ENCODE measurements around the gene DCAF10. TPM values are rescaled to one million over a fixed set of nuclear protein-coding genes. Genes with fewer than 3 reads are reported as not detected.
"Not testable (repeated sequence)": the region's sequence is repeated elsewhere in the genome, so short reads cannot be mapped to it uniquely, and the experiment has no call there.

DCAF10 gene, protein sequence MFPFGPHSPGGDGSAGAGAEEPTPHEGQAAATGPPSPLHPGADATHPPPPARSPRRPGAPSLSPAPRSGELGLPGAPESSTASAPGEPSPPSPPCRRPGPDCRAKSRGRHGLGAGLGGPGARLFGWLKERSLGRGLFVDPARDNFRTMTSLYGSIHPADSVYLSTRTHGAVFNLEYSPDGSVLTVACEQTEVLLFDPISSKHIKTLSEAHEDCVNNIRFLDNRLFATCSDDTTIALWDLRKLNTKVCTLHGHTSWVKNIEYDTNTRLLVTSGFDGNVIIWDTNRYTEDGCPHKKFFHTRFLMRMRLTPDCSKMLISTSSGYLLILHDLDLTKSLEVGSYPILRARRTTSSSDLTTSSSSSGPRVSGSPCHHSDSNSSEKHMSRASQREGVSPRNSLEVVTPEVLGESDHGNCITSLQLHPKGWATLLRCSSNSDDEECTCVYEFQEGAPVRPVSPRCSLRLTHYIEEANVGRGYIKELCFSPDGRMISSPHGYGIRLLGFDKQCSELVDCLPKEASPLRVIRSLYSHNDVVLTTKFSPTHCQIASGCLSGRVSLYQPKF
- total RNA-seq (2014; rRNA removed; shearing (Covaris generic)): 5.2 and 10.8 TPM in 2 replicates
- 13.7 and 14.5 TPM in 2 replicates for polyA plus RNA-seq (2015; cell fraction: cytosol; rRNA removed)
- 12.1 and 15.9 TPM in 2 replicates for polyA plus RNA-seq (2015; cell fraction: nucleus; rRNA removed)

DNA sequence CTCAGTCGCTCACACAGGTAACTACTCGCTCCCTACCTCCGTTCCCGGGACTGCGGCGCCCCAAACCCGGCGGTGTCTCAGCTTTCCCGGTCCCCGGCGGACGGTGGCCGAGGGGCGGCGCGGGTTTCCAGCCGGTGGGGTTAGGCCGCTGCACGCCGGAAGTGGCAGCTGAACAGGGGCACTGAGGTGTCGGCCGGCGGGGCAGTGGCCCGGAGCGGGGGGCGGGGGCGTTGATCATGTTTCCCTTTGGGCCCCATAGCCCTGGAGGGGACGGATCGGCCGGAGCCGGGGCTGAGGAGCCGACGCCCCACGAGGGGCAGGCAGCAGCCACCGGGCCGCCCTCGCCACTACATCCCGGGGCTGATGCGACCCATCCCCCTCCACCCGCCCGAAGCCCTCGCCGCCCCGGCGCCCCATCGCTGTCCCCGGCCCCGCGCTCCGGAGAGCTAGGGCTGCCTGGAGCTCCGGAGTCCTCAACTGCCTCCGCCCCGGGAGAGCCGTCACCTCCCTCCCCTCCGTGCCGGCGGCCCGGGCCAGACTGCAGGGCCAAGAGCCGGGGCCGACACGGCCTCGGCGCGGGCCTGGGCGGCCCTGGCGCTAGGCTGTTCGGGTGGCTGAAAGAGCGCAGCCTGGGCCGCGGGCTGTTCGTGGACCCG lies at the start of gene DCAF10:
Gene DCAF10, plus strand, starts transcription at position 167 of the 656 bp plus-strand sequence. Its CDS starts 70 bp downstream, at position 237.
- DNase-seq (ENCODE audit: low read depth): peak; percentile 79

DNA sequence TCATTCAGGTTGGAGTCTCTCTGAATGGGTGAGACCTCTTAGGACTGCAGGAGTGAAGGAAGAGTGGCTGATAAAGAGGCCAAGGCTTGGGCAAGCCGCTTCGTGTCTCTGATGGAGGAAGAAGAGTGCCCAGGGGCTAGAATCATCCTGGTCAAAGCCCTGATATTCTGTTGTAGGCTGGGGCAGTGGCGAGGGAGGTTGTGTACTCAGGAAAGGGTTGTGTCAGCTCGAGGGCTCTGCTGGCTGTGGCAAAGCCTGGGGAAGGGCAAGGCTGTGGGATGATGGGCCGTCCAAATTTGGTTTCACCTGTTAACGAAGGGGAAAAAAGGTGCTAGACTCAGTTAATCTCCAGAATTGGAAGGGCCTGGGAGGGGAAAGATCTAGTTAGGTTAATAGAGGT lies 49.4 kb upstream of the DCAF10 start:
- no peak for DNase-seq (ENCODE audit: low read depth)

DNA sequence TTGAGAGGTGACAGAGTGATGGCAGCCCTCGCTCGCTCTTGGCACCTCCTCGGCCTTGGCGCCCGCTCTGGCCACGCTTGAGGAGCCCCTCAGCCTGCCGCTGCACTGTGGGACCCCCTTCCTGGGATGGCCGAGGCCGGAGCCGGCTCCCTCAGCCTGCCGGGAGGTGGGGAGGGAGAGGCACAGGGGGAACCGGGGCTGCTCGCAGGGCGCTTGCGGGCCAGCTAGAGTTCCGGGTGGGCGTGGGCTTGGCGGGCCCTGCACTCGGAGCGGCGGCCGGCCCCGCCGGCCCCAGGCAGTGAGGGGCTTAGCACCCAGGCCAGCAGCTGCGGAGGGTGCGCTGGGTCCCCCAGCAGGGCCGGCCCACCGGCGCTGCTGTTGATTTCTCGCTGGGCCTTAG lies 48.9 kb upstream of the DCAF10 start:
- not testable (repeated sequence) for DNase-seq (ENCODE audit: low read depth)

DNA sequence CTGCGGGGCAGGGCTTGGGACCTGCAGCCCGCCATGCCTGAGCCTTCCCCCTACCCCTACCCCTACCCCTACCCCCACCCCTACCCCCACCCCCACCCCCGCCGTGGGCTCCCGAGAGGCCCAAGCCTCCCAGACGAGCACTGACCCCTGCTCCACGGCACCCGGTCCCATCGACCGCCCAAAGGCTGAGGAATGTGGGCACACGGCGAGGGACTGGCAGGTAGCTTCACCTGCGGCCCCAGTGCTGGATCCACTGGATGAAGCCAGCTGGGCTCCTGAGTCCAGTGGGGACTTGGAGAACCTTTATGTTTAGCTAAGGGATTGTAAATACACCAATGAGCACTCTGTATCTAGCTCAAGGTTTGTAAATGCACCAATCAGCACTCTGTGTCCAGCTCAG lies 48.5 kb upstream of the DCAF10 start:
- DNase-seq (ENCODE audit: low read depth): not testable (repeated sequence)

DNA sequence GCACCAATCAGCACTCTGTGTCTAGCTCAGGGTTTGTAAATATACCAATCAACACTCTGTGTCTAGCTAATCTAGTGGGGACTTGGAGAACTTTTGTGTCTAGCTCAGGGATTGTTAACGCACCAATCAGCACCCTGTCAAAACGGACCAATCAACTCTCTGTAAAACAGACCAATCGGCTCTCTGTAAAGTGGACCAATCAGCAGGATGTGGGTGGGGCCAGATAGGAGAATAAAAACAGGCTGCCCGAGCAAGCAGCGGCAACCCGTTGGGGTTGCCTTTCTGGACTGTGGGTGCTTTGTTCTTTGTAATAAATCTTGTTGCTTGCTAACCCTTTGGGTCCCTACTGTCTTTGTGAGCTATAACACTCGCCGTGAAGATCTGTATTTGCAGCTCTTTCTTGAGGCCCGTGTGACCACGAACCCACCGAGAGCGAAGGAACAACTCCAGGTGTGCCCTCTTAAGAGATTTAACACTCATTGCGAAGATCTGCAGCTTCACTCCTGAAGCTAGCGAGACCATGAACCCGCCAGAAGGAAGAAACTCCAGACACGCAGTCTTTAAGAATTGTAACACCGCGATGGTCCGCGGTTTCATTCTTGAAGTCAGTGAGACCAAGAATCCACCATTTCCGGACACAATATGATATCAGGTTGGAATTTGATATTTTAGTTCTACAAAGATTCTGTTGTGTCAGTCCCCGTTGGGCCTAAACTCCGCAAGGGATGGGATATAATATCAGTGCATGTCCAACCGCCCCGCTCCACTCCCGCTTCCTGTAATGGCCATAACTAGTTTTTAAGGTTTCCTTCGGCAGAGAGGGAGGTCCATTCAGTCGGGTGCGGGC lies 47.7 kb upstream of the DCAF10 start:
- no peak for DNase-seq (ENCODE audit: low read depth)

DNA sequence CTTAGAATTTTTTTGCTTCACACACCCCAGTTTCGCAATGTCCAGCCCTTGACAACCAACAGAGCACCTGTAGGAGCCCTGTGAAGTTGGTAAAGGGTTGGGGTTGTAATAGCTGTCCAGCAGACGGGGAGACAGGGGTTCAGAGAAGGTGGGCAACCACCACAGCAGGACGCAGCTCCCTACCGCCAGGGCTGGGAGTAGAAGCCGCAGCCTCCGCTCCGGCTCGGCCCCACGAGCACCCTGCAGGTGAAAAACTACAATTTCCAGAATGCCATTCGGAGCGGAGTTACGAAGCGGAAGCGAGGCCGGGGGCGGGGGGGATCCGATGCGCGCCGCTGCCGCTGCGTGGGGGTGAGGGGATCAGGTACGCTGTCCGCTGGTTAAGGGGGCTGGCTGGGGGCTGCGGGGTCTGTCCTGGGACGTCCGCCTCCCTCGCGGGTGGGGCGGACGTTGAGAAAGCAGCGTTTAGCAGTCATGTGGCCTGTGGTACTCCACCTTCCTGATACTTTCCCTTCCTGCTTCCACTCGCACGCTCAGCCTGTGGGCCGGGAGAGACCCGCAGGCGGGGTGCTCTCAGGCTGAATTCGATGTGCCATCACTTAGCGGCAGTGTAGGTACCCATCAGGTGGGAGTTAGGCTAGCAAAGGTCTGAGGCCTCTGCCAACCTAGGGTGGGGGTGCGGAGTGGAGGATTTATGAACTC lies 47.0 kb upstream of the DCAF10 start, which contains the start of gene TRMT10B:
Gene TRMT10B, plus strand, starts transcription at position 317 of the 702 bp plus-strand sequence. CDS start 8,127 bp downstream, outside the sequence.
- peak; percentile 74 for DNase-seq (ENCODE audit: low read depth)

DNA sequence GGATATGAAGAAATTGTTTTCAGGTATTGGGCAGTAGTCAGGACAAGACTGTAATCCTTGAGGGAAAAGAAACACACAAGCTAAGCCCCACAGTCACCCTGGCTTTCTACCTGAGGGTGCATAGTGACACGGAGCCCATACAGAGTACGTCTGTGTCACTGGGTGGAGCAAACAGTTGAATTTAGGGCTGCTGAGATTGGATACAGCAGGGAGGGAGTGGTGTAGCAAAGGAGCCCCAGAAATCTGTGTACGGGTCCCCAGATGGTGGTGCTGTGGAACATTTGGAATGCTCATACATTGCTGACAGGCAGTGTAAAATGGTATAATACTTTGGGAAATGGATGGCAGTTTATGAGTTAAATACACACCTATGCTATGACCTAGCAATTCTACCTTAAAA lies 41.9 kb upstream of the DCAF10 start:
- DNase-seq (ENCODE audit: low read depth): no peak

DNA sequence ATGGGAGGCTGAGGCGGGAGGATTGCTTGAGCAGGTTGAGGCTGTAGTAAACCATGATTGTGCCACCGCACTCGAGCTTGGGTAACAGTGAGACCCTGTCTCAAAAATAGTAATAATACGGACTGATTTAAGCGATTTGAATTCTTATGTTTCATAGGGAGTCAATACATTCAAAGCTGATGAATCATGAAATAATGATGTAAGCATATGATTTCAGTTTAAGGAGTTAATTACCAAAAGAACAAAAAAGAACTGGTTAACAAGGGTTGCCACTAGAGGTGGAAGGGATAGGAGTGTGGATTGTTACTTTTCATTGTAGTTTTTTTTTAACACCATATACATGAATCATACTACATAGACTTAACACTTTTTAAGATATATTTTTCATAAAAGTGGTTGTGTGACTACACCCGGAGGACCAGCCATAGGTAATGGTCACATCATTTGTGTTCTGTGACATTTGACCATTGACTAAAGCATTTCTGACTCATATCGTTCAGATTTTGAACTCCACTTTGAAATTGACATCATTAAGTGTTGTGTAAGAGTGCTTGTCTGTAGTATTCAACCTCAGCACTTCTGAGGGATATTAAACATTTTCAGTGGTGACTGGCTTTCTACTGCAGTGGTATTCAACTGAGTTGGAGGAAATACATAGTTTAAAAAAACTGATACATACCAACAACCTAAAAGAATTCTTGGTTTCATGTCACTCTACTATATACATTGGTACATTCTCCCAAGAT lies 40.0 kb upstream of the DCAF10 start:
- peak; percentile 39 for DNase-seq (ENCODE audit: low read depth)

DNA sequence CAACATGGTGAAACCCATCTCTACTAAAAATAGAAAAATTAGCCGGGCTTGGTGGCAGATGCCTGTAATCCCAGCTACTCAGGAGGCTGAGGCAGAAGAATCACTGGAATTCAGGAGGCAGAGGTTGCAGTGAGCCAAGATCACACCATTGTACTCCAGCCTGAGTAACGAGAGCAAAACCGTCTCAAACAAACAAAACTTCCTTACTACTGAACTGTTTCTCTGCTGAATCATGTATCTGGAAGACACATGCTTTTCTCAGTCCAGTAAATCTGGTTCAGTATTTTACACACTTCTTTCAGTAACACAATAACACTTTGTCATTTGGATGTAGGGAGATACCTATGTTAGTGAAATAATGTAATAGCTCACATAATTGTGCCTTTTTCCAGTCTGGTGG lies 39.1 kb upstream of the DCAF10 start:
- no peak for DNase-seq (ENCODE audit: low read depth)

DNA sequence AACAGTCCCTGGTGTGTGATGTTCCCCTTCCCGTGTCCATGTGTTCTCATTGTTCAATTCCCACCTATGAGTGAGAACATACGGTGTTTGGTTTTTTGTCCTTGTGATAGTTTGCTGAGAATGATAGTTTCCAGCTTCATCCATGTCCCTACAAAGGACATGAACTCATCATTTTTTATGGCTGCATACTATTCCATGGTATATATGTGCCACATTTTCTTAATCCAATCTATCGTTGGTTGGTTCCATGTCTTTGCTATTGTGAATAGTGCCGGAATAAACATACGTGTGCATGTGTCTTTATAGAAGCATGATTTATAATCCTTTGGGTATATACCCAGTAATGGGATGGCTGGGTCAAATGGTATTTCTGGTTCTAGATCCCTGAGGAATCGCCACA lies 35.3 kb upstream of the DCAF10 start:
- not testable (repeated sequence) for DNase-seq (ENCODE audit: low read depth)

DNA sequence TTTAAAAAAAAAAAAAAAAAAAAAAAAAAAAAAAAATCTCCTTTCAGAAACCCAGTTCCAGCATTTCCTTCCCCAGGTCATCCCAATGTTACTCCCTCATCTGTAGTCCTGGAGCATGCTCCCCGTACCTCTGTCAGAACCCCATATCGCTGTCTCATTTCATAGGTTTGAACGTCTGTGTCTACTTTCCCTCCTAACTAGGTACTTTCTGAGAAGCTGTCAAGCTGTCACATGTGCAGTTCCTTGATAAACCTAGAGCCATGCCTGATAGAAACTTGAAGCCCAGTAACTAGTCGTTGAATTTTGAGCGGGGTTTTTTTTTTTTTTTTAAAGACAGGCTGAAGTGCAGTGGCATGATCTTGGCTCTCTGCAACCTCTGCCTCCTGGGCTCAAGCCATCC lies 31.3 kb upstream of the DCAF10 start:
- no peak for DNase-seq (ENCODE audit: low read depth)

DNA sequence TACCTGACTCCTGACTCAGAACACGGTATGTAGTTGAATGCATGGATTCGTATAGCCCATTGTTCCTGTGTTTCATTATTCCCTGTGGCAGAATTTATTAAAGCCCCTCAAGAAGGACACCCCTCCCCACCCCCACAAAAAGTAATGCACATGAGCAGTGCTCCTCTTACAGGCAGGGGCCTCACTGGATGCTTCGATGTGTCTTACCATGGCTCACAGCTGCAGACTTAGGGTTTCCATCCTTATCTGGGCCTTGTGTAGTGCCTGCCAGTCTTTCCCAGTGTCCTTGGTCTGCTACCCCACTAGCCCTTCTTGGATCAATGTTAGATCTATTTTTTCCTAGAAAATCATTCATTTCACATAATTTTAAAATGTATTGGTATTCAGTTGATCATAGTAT lies 30.6 kb upstream of the DCAF10 start:
- no peak for DNase-seq (ENCODE audit: low read depth)

DNA sequence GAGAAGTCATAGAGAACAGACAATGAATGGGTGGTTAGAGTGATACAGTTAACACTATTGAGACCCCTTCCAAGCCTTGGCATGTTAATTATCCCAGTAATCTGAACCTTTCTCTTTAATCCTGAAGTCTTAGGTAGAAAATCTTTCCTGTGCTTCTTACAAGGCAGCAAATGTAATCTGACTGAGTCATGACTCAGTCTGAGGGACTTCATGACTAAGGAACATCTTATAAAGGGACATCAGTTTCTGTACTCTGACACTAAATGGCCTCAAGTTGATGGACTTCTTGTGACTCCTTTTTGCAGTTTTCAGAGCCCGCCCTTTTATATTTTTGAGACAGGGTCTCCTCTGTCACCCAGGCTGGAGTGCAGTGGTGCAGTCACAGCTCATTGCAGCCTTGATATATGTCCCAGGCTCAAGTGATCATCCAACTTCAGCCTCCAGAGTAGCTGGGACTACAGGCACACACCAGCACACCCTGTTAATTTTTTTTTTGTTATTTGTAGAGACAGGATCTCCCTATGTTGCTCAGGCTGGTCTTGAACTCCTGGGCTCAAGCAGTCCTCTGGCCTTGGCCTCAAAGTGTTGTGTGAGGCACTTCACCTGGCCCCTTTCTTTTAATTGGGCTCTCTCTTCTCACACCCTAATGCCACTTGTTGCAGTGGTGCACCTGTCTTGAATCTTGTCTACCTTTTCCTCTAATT lies 25.2 kb upstream of the DCAF10 start:
- peak; percentile 11 for DNase-seq (ENCODE audit: low read depth)

DNA sequence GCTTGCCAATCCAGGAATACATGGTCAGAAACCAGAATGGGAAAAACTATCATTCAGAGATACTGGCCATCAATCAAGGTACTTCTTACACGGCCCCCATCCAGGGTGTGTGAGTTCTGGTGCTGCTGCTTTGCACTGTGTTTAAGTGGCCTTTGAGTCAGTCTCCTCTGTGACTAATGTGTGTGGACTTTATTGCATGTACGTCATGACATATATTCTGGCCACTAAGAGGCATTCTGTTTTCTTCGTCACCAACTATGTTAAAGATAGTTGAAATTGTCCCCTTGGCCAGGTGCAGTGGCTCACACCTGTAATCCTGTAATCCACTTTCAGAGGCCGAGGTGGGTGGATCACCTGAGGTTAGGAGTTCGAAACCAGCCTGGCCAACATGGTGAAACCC lies 24.3 kb upstream of the DCAF10 start:
- peak; percentile 31 for DNase-seq (ENCODE audit: low read depth)

DNA sequence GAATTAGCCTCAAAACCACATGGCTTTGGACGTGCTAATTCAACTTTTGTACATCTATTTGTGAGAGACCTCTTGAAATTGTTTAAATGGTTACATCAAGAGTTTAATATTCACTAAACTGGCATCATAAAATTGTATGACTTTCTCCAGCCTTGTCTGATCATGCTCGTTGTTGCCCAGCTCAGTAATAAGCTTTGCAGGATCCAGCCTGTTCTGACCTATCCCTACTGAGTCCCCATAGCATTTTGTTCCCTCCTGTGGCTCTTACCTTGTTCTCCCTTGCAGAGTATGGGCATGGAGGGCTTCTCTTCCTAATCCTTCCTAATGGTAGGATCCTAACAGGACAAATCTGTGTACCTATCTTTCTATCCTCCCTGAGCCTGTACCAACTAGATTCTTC lies 22.1 kb upstream of the DCAF10 start:
- no peak for DNase-seq (ENCODE audit: low read depth)

DNA sequence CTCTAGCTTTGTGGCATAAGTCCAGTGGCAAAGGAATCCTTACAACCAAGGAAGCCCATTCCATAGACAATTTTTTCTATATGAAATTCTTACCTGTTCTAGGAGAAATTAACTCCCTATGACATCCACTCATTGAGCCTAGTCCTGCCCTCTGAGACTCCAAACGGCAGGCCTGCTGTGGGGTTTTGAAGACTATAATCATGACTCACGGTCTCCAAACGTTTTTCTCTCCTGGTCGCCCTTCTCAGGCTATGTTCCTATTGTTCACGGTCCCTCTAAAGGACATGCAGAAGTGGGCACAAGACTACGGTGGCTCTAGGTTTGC lies 16.3 kb upstream of the DCAF10 start:
- no peak for DNase-seq (ENCODE audit: low read depth)

DNA sequence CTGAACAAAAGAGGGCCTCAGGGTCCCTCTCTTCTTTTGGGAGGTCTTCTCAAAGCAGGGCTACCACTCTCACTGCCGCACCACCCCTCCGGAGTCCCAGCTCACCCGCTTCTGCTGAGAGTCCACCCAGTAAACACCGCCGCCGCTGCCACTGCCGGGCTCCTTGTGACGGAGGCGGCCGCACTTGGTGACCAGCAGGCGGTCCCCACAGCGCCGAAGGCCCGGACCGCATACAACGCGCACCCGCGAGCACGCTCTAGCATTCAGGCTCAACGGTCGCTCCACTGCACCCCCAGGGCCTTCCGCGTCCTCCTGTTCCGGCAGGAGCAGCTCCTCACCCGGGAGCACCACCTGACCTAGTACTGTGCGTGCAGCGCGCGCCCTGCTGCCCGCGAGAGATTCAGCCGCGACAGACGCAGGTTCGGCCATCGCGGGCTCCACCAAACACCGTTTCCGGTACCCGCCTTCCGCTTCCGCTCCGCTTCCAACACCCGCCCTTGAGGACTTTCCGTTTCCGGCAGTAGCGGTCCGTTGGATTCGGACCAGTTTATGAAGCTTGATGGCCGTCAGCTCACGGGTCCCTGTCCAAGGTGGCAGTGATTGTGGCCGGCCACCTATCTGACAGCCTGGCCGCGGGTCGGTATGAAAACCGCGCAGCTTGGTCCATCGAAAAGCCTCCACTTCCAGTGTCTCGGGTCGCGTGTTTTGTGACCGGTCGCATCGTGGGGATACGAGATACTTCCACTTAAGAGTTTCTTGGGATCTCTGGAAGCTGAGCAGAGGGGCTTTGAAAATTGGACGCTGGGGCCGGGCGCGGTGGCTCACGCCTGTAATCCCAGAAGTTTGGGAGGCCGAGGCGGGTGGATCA lies 15.7 kb upstream of the DCAF10 start, which contains the start of gene EXOSC3:
Gene EXOSC3, minus strand, starts transcription at position 449 of the 868 bp plus-strand sequence. Its CDS starts 20 bp downstream, at position 429.
- DNase-seq (ENCODE audit: low read depth): peak; percentile 86

DNA sequence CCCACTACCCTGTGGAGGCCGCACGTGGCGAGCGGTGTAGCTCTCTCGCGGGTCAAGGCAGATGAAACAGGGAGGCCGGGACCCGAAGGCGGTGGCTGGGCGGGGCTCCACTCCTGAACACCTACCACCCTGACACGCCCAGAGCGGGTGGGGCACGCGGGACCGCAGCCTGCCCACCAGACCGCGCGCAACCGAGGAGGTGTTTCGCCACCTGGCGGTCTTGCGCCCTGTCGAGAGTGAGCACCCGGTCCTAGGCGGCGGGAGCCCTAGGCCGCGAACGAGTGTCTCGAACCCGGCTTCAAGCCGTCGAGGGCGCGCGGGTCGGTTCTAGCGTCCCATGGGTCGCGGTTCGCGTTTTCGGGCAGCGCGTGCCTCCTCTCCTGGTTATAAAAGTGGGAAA lies 13.5 kb upstream of the DCAF10 start:
- DNase-seq (ENCODE audit: low read depth): no peak

Data from HT1080 (cell line).